IPS-NIHi7 (cell line): ENCODE data around the gene POP7.

Source experiments
- DNase-seq: peaks from one replicate; pipeline ENCODE4 v3.0.0; 2012; ENCODE audit warnings: mixed read lengths; ENCODE audit errors: extremely low spot score

The POP7 gene

GRCh38 chr7:100679129-100679926 lies 26.6 kb upstream of the POP7 start:
- DNase-seq: no peak

- no peak for DNase-seq
Observed at GRCh38 chr7:100679927-100680575, 25.9 kb upstream of the POP7 start.

GRCh38 chr7:100680576-100681271 lies 25.2 kb upstream of the POP7 start:
- no peak for DNase-seq

GRCh38 chr7:100681491-100682227 lies 24.3 kb upstream of the POP7 start:
- DNase-seq: no peak

DNA sequence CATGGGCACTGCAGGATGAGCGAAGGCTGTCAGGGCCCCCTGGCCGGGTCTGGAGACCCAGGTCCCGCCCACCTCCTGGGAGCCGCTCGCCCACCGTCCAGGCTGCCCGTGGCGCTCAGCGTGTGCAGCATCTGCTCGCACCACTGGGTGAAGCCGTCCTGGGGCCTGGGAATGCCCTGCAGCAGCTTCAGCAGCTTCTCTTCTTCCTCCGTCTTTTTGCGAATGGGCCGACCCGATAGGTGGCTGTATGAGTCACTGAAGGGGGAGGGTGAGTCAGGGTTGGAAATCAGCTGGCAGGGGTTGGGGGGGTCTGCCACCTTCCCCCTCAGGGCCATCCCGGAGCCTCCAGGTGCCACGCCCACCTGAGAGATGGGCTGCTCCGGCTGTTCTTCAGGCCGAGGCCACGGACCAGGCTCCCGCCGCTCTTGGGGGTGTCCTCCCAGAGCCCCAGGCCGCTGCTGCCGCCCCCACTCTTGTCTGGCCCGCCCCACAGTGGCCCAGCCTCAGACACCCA lies 23.6 kb upstream of the POP7 start:
- DNase-seq: no peak

DNA sequence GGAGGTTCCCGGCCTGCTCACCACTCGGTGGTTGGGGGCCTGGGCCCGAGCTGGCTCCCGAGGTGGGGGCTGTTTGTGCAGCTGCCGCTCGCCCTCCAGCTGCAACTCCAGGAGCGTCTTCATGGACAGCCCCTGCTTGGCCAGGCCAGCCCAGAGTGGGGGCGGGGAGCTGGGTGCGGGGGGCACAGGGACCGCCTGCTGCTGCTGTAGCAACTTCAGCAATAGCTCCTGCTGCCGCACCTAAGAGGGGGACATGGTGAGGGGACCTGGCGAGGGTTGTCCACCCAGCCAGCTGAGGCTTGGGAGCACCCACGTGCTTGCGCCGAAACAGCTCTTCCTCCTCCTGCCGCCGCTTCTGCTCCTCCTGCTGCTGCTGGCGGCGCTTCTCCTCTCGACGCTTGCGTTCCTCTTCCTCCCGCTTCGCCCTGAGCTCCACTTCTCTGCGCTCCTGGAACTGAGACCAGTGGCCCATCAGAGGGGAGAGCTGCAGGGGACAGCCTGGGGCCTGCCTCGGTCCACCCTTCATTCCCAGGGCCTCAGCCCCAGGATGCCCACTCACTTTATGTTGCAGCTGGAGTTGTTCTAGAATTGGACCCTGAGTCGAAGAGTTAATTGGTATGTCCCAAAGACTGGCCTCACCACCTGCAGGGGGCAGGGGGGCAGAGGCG lies 22.8 kb upstream of the POP7 start:
- DNase-seq: no peak

- no peak for DNase-seq
Observed at GRCh38 chr7:100683659-100684533, 22.0 kb upstream of the POP7 start.

- DNase-seq: no peak
Observed at GRCh38 chr7:100684534-100685042, 21.3 kb upstream of the POP7 start.

DNA sequence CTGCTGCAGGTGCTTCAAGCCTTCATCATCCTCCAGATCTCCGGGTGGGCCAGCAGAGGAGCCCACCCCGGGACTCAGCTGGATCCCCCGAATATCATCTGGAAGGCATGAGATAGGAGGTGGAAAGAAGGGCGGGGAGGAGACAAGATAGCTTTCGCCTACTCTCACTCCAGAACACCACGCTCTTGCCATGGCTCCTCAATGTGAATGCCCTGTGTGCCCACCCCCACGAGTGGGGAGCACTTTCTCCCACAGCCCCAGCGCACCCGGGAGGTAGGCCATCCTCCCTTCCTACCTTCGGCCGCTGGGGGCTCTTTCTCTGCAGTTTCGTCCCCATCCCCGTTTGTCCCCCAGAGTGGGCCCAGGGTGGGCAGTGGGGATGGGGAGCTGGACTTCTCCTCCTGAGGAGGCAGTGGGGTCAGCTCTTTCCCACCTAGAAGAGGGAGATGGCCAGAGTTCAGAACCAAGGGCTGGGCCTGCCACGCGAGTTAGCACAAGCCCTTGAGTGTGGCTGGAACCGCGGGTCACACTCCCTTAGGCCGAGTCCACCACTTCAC lies 20.8 kb upstream of the POP7 start:
- no peak for DNase-seq

DNA sequence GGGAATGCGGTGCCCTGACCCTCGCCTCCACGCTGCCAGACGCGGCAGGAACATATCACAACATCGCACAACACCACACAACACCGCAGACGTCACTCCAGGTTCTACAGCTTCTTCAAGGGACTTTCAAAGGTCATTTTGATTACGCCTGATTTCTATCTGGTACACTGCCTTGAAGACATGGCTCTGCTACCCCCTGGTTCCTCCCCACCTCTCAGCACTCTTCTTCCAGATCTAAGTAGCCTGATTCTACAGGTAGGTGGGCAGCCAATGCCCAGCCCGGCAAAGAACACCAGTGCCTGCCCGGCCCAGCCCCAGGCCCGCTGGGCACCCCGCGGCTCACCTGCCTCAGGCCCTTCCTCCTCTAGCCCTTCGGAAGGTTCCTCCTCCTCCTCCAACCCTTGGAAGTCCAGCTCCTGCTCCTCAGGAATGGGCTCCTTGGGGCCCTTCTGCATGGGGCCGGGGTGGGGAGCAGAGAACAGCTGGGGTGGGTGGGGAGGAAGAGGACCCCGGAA lies 20.2 kb upstream of the POP7 start:
- no peak for DNase-seq

GRCh38 chr7:100686201-100686821 lies 19.6 kb upstream of the POP7 start:
- DNase-seq: no peak

- no peak for DNase-seq
Observed at GRCh38 chr7:100686822-100687211, 19.1 kb upstream of the POP7 start.

- DNase-seq: no peak
Observed at GRCh38 chr7:100687261-100687660, 18.7 kb upstream of the POP7 start.

GRCh38 chr7:100687751-100688300 lies 18.1 kb upstream of the POP7 start:
- no peak for DNase-seq

GRCh38 chr7:100688326-100688860 lies 17.5 kb upstream of the POP7 start:
- no peak for DNase-seq

- DNase-seq: no peak
Observed at GRCh38 chr7:100689230-100690135, 16.4 kb upstream of the POP7 start.
